IgD-negative memory B cell (primary cell): ENCODE results near the gene METRN. TPM values are rescaled to one million over a fixed set of nuclear protein-coding genes. Genes with fewer than 3 reads are reported as not detected.
"Not testable (repeated sequence)": the region's sequence is repeated elsewhere in the genome, so short reads cannot be mapped to it uniquely, and the experiment has no call there.

Source experiments
- H3K27ac Mint-ChIP-seq, 3 donors: one replicate each; pipeline ENCODE4 v1.8.0; 2020 to 2022; ENCODE audit warnings: mild to moderate bottlenecking in 3 of 3, mixed read lengths in 3 of 3, moderate library complexity in 1 of 3
- H3K27me3 Mint-ChIP-seq: one replicate; pipeline ENCODE4 v1.8.0; 2021; ENCODE audit warnings: mixed read lengths
- H3K36me3 Mint-ChIP-seq: one replicate; pipeline ENCODE4 v1.8.0; 2020; ENCODE audit warnings: mild to moderate bottlenecking, mixed read lengths
- H3K4me1 Mint-ChIP-seq, 3 donors: one replicate each; pipeline ENCODE4 v1.8.0; 2020 to 2022; ENCODE audit warnings: mixed read lengths in 3 of 3, mild to moderate bottlenecking in 1 of 3
- H3K4me3 Mint-ChIP-seq, 4 donors: one replicate each; pipeline ENCODE4 v1.8.0; 2020 to 2022; ENCODE audit warnings: mild to moderate bottlenecking in 4 of 4, mixed read lengths in 4 of 4, moderate library complexity in 3 of 4
- H3K9me3 Mint-ChIP-seq, 3 donors: one replicate each; pipeline ENCODE4 v1.8.0; 2020 to 2021; ENCODE audit warnings: mixed read lengths in 3 of 3, mild to moderate bottlenecking in 1 of 3
- polyA plus RNA-seq: library from polyadenylated mRNA; unstranded; fragments of 300-500 nt; fragmentation: Illumina TruSeq; gene quantifications from one replicate; pipeline ENCODE4 v1.2.3, GENCODE V29; 2021

The METRN gene
- polyA plus RNA-seq, 1 donor from 2014 or later: 2.8 TPM

- Mint-ChIP-seq H3K4me3 (peak overlapping the region in 3 of 4 donors; percentile 87 to 98 (median 91)), H3K27me3 (no peaks in the 10 kb centered on the region), H3K36me3 (peaks cover 4% of the 10 kb centered on the region), H3K27ac (peak overlapping the region in 2 of 3 donors; percentile 96 to 99), H3K4me1 (peaks cover 9 to 17% (median 10%) of the 10 kb centered on the region in 3 donors), H3K9me3 (no peaks in the 10 kb centered on the region)
Measured at GRCh38 chr16:736936-737481, 22.1 kb downstream of the METRN start.

- H3K36me3 Mint-ChIP-seq: peaks cover 4% of the 10 kb centered on the region
- peak overlapping the region in 2 of 3 donors; percentile 70 to 76 for H3K27ac Mint-ChIP-seq
- H3K4me3 Mint-ChIP-seq: peak overlapping the region; percentile 87 to 98 (median 91)
- H3K27me3 Mint-ChIP-seq: no peaks in the 10 kb centered on the region
- no peaks in the 10 kb centered on the region for H3K9me3 Mint-ChIP-seq
- H3K4me1 Mint-ChIP-seq: peaks cover 9 to 17% (median 10%) of the 10 kb centered on the region in 3 donors
Measured at GRCh38 chr16:739560-740458, 24.9 kb downstream of the METRN start.

- Mint-ChIP-seq H3K9me3 (no peaks in the 10 kb centered on the region), H3K36me3 (peaks cover 4% of the 10 kb centered on the region), H3K4me1 (peaks cover 9 to 17% (median 10%) of the 10 kb centered on the region in 3 donors), H3K27me3 (no peaks in the 10 kb centered on the region), H3K4me3 (peak overlapping the region; percentile 87 to 98 (median 89)), H3K27ac (peak overlapping the region in 2 of 3 donors; percentile 82 to 89)
Measured at GRCh38 chr16:740459-740763, 25.5 kb downstream of the METRN start.

- Mint-ChIP-seq H3K9me3 (no peaks in the 10 kb centered on the region), H3K36me3 (peaks cover 4% of the 10 kb centered on the region), H3K27ac (peak within 1 kb of the TSS; percentile 57 to 89 (median 82)), H3K4me3 (peak within 1 kb of the TSS; percentile 87 to 98 (median 89)), H3K27me3 (no peaks in the 10 kb centered on the region), H3K4me1 (peaks cover 9 to 16% (median 10%) of the 10 kb centered on the region in 3 donors)
Measured at GRCh38 chr16:740764-741505, 26.0 kb downstream of the METRN start, which contains the start of gene CIAO3. CIAO3 (minus strand) TSS chr16:740997; CDS start chr16:740985, 12 bp downstream.

GRCh38 chr16:741986-742629, 27.2 kb downstream of the METRN start:
- Mint-ChIP-seq H3K4me3 (peak overlapping the region; percentile 54 to 98 (median 84)), H3K27ac (peak overlapping the region in 2 of 3 donors; percentile 57 to 82), H3K4me1 (peaks cover 9 to 10% (median 9%) of the 10 kb centered on the region in 3 donors), H3K9me3 (no peaks in the 10 kb centered on the region), H3K27me3 (no peaks in the 10 kb centered on the region), H3K36me3 (peaks cover 2% of the 10 kb centered on the region)

GRCh38 chr16:742894-743293, 28.0 kb downstream of the METRN start:
- H3K4me3 Mint-ChIP-seq: peak overlapping the region in 1 of 4 donors; percentile 98
- not testable (repeated sequence) for H3K27me3 Mint-ChIP-seq, H3K36me3 Mint-ChIP-seq

GRCh38 chr16:743794-744500, 29.0 kb downstream of the METRN start:
- Mint-ChIP-seq H3K9me3 (no peaks in the 10 kb centered on the region), H3K4me1 (peaks cover 0 to 6% (median 2%) of the 10 kb centered on the region in 3 donors), H3K4me3 (no peak overlapping the region), H3K36me3 (no peaks in the 10 kb centered on the region), H3K27ac (no peak overlapping the region), H3K27me3 (no peaks in the 10 kb centered on the region)

More at GRCh38 chr16:742894-743293, 28.0 kb downstream of the METRN start:
- peaks cover 3 to 10% (median 5%) of the 10 kb centered on the region in 3 donors for H3K4me1 Mint-ChIP-seq
- H3K27ac Mint-ChIP-seq: peak overlapping the region in 1 of 3 donors; percentile 82
- not testable (repeated sequence) for H3K9me3 Mint-ChIP-seq

- no peaks in the 10 kb centered on the region for H3K9me3 Mint-ChIP-seq
- no peaks in the 10 kb centered on the region for H3K36me3 Mint-ChIP-seq
- no peak overlapping the region for H3K27ac Mint-ChIP-seq
- H3K4me1 Mint-ChIP-seq: peaks cover 0 to 1% (median 0%) of the 10 kb centered on the region in 3 donors
- no peak overlapping the region for H3K4me3 Mint-ChIP-seq
- H3K27me3 Mint-ChIP-seq: no peaks in the 10 kb centered on the region
Measured at GRCh38 chr16:745739-746138, 30.8 kb downstream of the METRN start.

GRCh38 chr16:746637-747036, 31.7 kb downstream of the METRN start:
- Mint-ChIP-seq H3K36me3 (no peaks in the 10 kb centered on the region), H3K4me1 (peaks cover 0 to 1% (median 0%) of the 10 kb centered on the region in 3 donors), H3K9me3 (no peaks in the 10 kb centered on the region), H3K27ac (no peak overlapping the region), H3K27me3 (no peaks in the 10 kb centered on the region), H3K4me3 (peak overlapping the region in 1 of 4 donors; percentile 17)

GRCh38 chr16:747978-748746, 33.2 kb downstream of the METRN start:
- H3K27ac Mint-ChIP-seq: no peak overlapping the region
- H3K4me1 Mint-ChIP-seq: peaks cover 0 to 1% (median 0%) of the 10 kb centered on the region in 3 donors
- H3K4me3 Mint-ChIP-seq: no peak overlapping the region
- no peaks in the 10 kb centered on the region for H3K9me3 Mint-ChIP-seq
- H3K36me3 Mint-ChIP-seq: no peaks in the 10 kb centered on the region
- H3K27me3 Mint-ChIP-seq: peaks cover 1% of the 10 kb centered on the region

- no peak overlapping the region for H3K4me3 Mint-ChIP-seq
Measured at GRCh38 chr16:749010-749409, 34.1 kb downstream of the METRN start.

GRCh38 chr16:750485-750884, 35.6 kb downstream of the METRN start:
- H3K4me1 Mint-ChIP-seq: peaks cover 0 to 3% (median 1%) of the 10 kb centered on the region in 3 donors
- H3K27ac Mint-ChIP-seq: no peak overlapping the region
- H3K36me3 Mint-ChIP-seq: no peaks in the 10 kb centered on the region
- H3K27me3 Mint-ChIP-seq: peaks cover 4% of the 10 kb centered on the region
- H3K9me3 Mint-ChIP-seq: no peaks in the 10 kb centered on the region
- no peak overlapping the region for H3K4me3 Mint-ChIP-seq

More at GRCh38 chr16:749010-749409, 34.1 kb downstream of the METRN start:
- Mint-ChIP-seq H3K27ac (no peak overlapping the region), H3K36me3 (no peaks in the 10 kb centered on the region), H3K9me3 (no peaks in the 10 kb centered on the region), H3K4me1 (peaks cover 0 to 1% (median 0%) of the 10 kb centered on the region in 3 donors), H3K27me3 (peaks cover 1% of the 10 kb centered on the region)
